ENCODE measurements around the gene GNGT1. TPM values are rescaled to one million over a fixed set of nuclear protein-coding genes. Genes with fewer than 3 reads are reported as not detected.

Gene GNGT1
- total and polyA plus RNA-seq, 8 donors, result 0.07 TPM; not detected in 7

GRCh38 chr7:93949423-93949822, 43.1 kb downstream of the GNGT1 start:
- DNase-seq (no peak), ATAC-seq (peak; percentile 49)
- TF ChIP-seq CTCF (IDR thresholded peaks at IDR 0.05), result no peak

GRCh38 chr7:93955304-93955703, 48.9 kb downstream of the GNGT1 start:
- intact Hi-C loops (cut with DNase I), result no loop called here
- H3K36me3 ChIP-seq, result no peaks in the 10 kb centered on the region
- ATAC-seq, result no peak
- no peak for TF ChIP-seq CTCF (IDR thresholded peaks at IDR 0.05)
- DNase-seq, result no peak
- H3K9me3 ChIP-seq, result no peaks in the 10 kb centered on the region
- no peaks in the 10 kb centered on the region for H3K27me3 ChIP-seq
- no peak overlapping the region for H3K27ac ChIP-seq
- no peaks in the 10 kb centered on the region for H3K4me1 ChIP-seq
- H3K4me3 ChIP-seq, result no peak overlapping the region

More at GRCh38 chr7:93949423-93949822, 43.1 kb downstream of the GNGT1 start:
- no peaks in the 10 kb centered on the region for H3K36me3 ChIP-seq
- no peaks in the 10 kb centered on the region for H3K27me3 ChIP-seq
- H3K27ac ChIP-seq, result no peak overlapping the region
- H3K4me3 ChIP-seq, result no peak overlapping the region
- no peaks in the 10 kb centered on the region for H3K4me1 ChIP-seq
- intact Hi-C loops (cut with DNase I), result no loop called here
- H3K9me3 ChIP-seq, result no peaks in the 10 kb centered on the region

GRCh38 chr7:93957767-93958166, 51.4 kb downstream of the GNGT1 start:
- Histone ChIP-seq H3K4me3 (no peak overlapping the region), H3K27ac (no peak overlapping the region), H3K36me3 (no peaks in the 10 kb centered on the region), H3K27me3 (no peaks in the 10 kb centered on the region), H3K4me1 (no peaks in the 10 kb centered on the region), H3K9me3 (no peaks in the 10 kb centered on the region)
- DNase-seq, result no peak
- intact Hi-C loops (cut with DNase I), result no loop called here
- no peak for ATAC-seq
- no peak for TF ChIP-seq CTCF (IDR thresholded peaks at IDR 0.05)

GRCh38 chr7:93958216-93958615, 51.8 kb downstream of the GNGT1 start:
- no peak for TF ChIP-seq CTCF (IDR thresholded peaks at IDR 0.05)
- no peaks in the 10 kb centered on the region for H3K27me3 ChIP-seq
- H3K36me3 ChIP-seq, result no peaks in the 10 kb centered on the region
- H3K4me3 ChIP-seq, result no peak overlapping the region
- H3K27ac ChIP-seq, result no peak overlapping the region
- H3K9me3 ChIP-seq, result no peaks in the 10 kb centered on the region
- H3K4me1 ChIP-seq, result no peaks in the 10 kb centered on the region
- DNase-seq (no peak), ATAC-seq (no peak)
- intact Hi-C loops (cut with DNase I), result no loop called here

- no peaks in the 10 kb centered on the region for H3K27me3 ChIP-seq
- no peak overlapping the region for H3K27ac ChIP-seq
- H3K36me3 ChIP-seq, result no peaks in the 10 kb centered on the region
- no peak overlapping the region for H3K4me3 ChIP-seq
- intact Hi-C loops (cut with DNase I), result no loop called here
- H3K9me3 ChIP-seq, result no peaks in the 10 kb centered on the region
- TF ChIP-seq CTCF (IDR thresholded peaks at IDR 0.05), result no peak
- DNase-seq, result no peak
- H3K4me1 ChIP-seq, result no peaks in the 10 kb centered on the region
- ATAC-seq, result no peak
Measured at GRCh38 chr7:93958651-93959050, 52.3 kb downstream of the GNGT1 start.

Other genes with a start within 250 kb of the GNGT1 start
- gene TFPI2, start 15.8 kb upstream of the GNGT1 start, total RNA-seq, result 1 to 10 TPM; 4.5 to 9.0 TPM
- gene TFPI2, start 15.8 kb upstream of the GNGT1 start, polyA plus RNA-seq (ENCODE audit: insufficient read length in 6 of 6), result 10 to 100 TPM in 2 of 6 donors, 1 to 10 TPM in 4; 2.8 to 15.9 (median 7.1) TPM
- gene GNG11, start 15.2 kb downstream of the GNGT1 start, total RNA-seq, result 10 to 100 TPM; 15.6 to 18.2 TPM
- gene GNG11, start 15.2 kb downstream of the GNGT1 start, polyA plus RNA-seq (ENCODE audit: insufficient read length in 6 of 6), result 10 to 100 TPM; 42.5 to 54.5 (median 50.2) TPM
- gene BET1, start 97.8 kb downstream of the GNGT1 start, total RNA-seq, result 10 to 100 TPM; 22.0 to 30.3 TPM
- gene BET1, start 97.8 kb downstream of the GNGT1 start, polyA plus RNA-seq (ENCODE audit: insufficient read length in 6 of 6), result 10 to 100 TPM; 35.1 to 49.4 (median 40.1) TPM

Data from left lung (tissue), 10 donors.